CD4-positive, alpha-beta T cell (primary cell): ENCODE data around the gene HSPA1B. TPM values are rescaled to one million over a fixed set of nuclear protein-coding genes. Genes with fewer than 3 reads are reported as not detected.
A peak's percentile ranks its signal among the peaks of the same experiment; 100 is the strongest.

ENCODE experiments used
- ATAC-seq: fragments of 200-7000 bp; cut with Tn5 transposase; one replicate; pipeline ENCODE4 v1.10.0; 2022; ENCODE audit warnings: mild to moderate bottlenecking; ENCODE audit not compliant: poor library complexity
- CTCF ChIA-PET: fragments of 350-600 bp; sonication (Branson Sonifier 250); formaldehyde crosslinking; loops from one replicate; lab custom pipeline; 2021; ENCODE audit warnings: antibody characterized with exemption, inconsistent platforms; lab: Charles Lee
- POLR2A ChIA-PET: fragments of 350-600 bp; sonication (Branson Sonifier 250); formaldehyde crosslinking; loops from one replicate; lab custom pipeline; 2021; ENCODE audit warnings: antibody characterized with exemption, inconsistent platforms; lab: Charles Lee
- DNase-seq, 14 experiments: peaks; one replicate each; pipeline ENCODE4 v3.0.0-alpha.2; 2013 to 2020; ENCODE audit warnings: mixed read lengths in 2 of 14
- H3K27ac ChIP-seq, 2 donors: one replicate each; pipeline versions ENCODE4 v1.5.1 to v1.7.0; 2013; ENCODE audit warnings: low read length in 2 of 2, low read depth in 1 of 2, mild to moderate bottlenecking in 1 of 2
- H3K27me3 ChIP-seq, 2 experiments: 1 replicate in 1 of 2; 2 replicates in 1 of 2; pipeline versions ENCODE4 v1.6.1 to v1.7.0; 2013; ENCODE audit warnings: low read length in 2 of 2, control low read depth in 1 of 2, mild to moderate bottlenecking in 1 of 2, moderate library complexity in 1 of 2; ENCODE audit not compliant: insufficient read depth in 2 of 2, control insufficient read depth in 1 of 2
- H3K36me3 ChIP-seq: one replicate; pipeline ENCODE4 v1.6.1; 2013; ENCODE audit warnings: low read length, control low read depth; ENCODE audit not compliant: insufficient read depth
- H3K4me1 ChIP-seq: one replicate; pipeline ENCODE4 v1.6.1; 2013; ENCODE audit warnings: low read length, control low read depth; ENCODE audit not compliant: insufficient read depth
- H3K4me3 ChIP-seq: one replicate; pipeline ENCODE4 v1.5.1; 2013; ENCODE audit warnings: mild to moderate bottlenecking, low read length, moderate library complexity
- H3K9me3 ChIP-seq, 2 experiments: 1 replicate in 1 of 2; 2 replicates in 1 of 2; pipeline versions ENCODE4 v1.6.1 to v1.7.0; 2013; ENCODE audit warnings: low read length in 2 of 2, mild to moderate bottlenecking in 2 of 2, control low read depth in 1 of 2, moderate library complexity in 1 of 2; ENCODE audit not compliant: control insufficient read depth in 1 of 2, insufficient read depth in 1 of 2
- H3K27ac Mint-ChIP-seq: one replicate; pipeline ENCODE4 v1.8.0; 2020; ENCODE audit warnings: mixed read lengths
- H3K27me3 Mint-ChIP-seq: one replicate; pipeline ENCODE4 v1.8.0; 2021; ENCODE audit warnings: mixed read lengths
- H3K36me3 Mint-ChIP-seq: one replicate; pipeline ENCODE4 v1.8.0; 2021; ENCODE audit warnings: low read depth, mixed read lengths
- H3K4me1 Mint-ChIP-seq: one replicate; pipeline ENCODE4 v1.8.0; 2021; ENCODE audit warnings: low read depth, mixed read lengths
- H3K4me3 Mint-ChIP-seq: one replicate; pipeline ENCODE4 v1.8.0; 2020; ENCODE audit warnings: mild to moderate bottlenecking, mixed read lengths
- H3K9me3 Mint-ChIP-seq: one replicate; pipeline ENCODE4 v1.8.0; 2020; ENCODE audit warnings: mixed read lengths
- intact Hi-C, 2 experiments: fragments of 100-400 bp; cut with DNase I in 1 of 2; cut with micrococcal nuclease in 1 of 2; formaldehyde crosslinking; loops; one replicate each; pipeline versions ENCODE4 v1.15.1 to v1.9.0; 2023 to 2025; cut with DNase I, micrococcal nuclease
- total RNA-seq, 174 experiments: library from RNA in 2 of 174; stranded (reverse) in 2 of 174; gene quantifications; one replicate each; pipeline ENCODE4 v1.2.3 and lab custom pipeline; 2021 to 2026
- TF ChIP-seq, protein P1 (sequence below): fragments of 200-600 bp; IDR thresholded peaks from one replicate; pipeline ENCODE4 v1.8.0; 2022; ENCODE audit warnings: antibody characterized with exemption, mild to moderate bottlenecking

The HSPA1B gene
- total RNA-seq, 2 experiments from 2014 or later = 8.3 to 9.8 TPM

DNA sequence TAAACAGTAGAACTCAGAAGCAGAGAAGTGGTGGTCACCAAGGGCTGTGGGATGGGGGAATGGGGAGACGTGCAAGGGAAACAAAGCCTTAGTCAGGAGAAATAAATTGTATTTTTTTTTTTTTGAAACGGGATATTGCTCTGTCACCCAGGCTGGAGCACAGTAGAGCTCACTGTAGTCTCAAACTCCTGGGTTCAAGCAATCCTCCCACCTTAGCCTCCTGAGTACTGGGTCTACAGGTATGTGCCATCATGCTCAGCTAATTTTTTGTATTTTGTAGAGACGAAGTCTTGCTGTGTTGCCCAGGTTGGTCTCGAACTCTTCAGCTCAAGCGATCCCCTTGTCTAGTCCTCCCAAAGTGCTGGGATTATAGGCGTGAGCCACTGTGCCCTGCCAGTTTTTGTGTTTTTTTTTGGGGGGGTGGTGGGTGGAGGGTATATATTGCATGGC is 3.4 kb downstream of the HSPA1B start:
- ChIA-PET POLR2A (interaction anchor here (0.6 to 2.3 kb wide), 13 partner anchors 32 to 279 kb away, joined by 3 to 16 read pairs (median 6); partner anchors contain the start of genes ABHD16A, BAG6, DDAH2 and NEU1), CTCF (interaction anchor here (0.8 to 2.6 kb wide), 15 partner anchors 13 to 336 kb away, joined by 3 to 16 read pairs (median 5); partner anchors contain the start of genes ABHD16A, DDAH2, HSPA1A and HSPA1L)
- Mint-ChIP-seq H3K4me1 (peaks cover 41% of the 10 kb centered on the region), H3K4me3 (peak overlapping the region; percentile 91), H3K9me3 (no peaks in the 10 kb centered on the region), H3K27me3 (no peaks in the 10 kb centered on the region), H3K36me3 (peaks cover 26% of the 10 kb centered on the region), H3K27ac (peak overlapping the region; percentile 81)
- Histone ChIP-seq H3K4me1 (peaks cover 50% of the 10 kb centered on the region), H3K4me3 (peak overlapping the region; percentile 58), H3K27me3 (no peaks in the 10 kb centered on the region), H3K9me3 (no peaks in the 10 kb centered on the region), H3K27ac (peak overlapping the region; percentile 35 to 46), H3K36me3 (peaks cover 2% of the 10 kb centered on the region)
- TF ChIP-seq, protein P1, sequence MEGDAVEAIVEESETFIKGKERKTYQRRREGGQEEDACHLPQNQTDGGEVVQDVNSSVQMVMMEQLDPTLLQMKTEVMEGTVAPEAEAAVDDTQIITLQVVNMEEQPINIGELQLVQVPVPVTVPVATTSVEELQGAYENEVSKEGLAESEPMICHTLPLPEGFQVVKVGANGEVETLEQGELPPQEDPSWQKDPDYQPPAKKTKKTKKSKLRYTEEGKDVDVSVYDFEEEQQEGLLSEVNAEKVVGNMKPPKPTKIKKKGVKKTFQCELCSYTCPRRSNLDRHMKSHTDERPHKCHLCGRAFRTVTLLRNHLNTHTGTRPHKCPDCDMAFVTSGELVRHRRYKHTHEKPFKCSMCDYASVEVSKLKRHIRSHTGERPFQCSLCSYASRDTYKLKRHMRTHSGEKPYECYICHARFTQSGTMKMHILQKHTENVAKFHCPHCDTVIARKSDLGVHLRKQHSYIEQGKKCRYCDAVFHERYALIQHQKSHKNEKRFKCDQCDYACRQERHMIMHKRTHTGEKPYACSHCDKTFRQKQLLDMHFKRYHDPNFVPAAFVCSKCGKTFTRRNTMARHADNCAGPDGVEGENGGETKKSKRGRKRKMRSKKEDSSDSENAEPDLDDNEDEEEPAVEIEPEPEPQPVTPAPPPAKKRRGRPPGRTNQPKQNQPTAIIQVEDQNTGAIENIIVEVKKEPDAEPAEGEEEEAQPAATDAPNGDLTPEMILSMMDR = no peak
- intact Hi-C loops = loop anchor here (1.0 to 10.0 kb wide), 6 partner anchors 34 to 284 kb away; partner anchors contain the start of genes ATP6V1G2 (in 2 of the 2), DDAH2 (in 2 of the 2), NFKBIL1 (in 2 of the 2) and BAG6 (in 1 of the 2)
- ATAC-seq (no peak), DNase-seq (no peak)

DNA sequence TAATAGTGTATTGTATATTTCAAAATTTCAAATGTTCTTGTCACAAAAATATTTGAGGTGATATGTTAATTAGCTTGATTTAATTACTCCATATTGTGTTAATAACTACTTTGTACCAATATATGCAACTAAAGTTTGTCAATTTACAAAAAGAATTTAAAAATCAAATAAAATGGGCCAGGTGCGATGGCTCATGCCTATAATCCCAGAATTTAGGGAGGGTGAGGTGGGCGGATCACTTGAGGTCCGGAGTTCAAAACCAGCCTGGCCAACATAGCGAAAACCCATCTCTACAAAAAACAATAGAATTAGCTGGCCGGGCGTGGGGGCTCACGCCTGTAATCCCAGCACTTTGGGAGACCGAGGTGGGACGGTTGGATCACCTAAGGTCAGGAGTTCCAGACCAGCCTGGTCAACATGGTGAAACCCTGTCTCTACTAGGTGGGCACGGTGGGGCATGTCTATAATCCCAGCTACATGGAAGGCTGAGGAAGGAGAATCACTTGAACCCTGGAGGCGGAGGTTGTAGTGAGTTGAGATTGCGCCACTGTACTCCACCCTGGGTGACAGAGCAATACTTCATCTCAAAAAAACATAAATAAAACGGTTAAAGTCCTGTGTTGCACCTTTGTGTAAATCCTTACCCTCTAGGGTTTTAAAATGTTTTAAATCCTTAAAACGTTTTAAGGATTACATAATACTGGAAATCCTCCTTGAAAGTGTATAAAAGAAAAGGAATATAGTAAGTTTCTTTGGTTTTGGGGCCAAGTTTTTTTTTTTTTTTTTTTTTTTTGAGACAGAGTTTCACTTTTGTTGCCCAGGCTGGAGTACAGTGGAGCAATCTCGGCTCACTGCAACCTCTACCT is 4.0 kb downstream of the HSPA1B start:
- Histone ChIP-seq H3K4me3 (no peak overlapping the region), H3K4me1 (peaks cover 50% of the 10 kb centered on the region), H3K27me3 (no peaks in the 10 kb centered on the region), H3K27ac (no peak overlapping the region), H3K9me3 (no peaks in the 10 kb centered on the region), H3K36me3 (peaks cover 2% of the 10 kb centered on the region)
- intact Hi-C loops = loop anchor here (2.0 to 10.0 kb wide), 5 partner anchors 34 to 285 kb away; partner anchors contain the start of genes ATP6V1G2 (in 2 of the 2), NFKBIL1 (in 2 of the 2), BAG6 (in 1 of the 2) and LST1 (in 1 of the 2)
- ChIA-PET POLR2A (interaction anchor here (0.6 to 3.7 kb wide), 9 partner anchors 9 to 178 kb away, joined by 3 to 17 read pairs (median 4); partner anchors contain the start of genes BAG6, DDAH2, NEU1 and VARS1), CTCF (interaction anchor here (1.1 to 2.6 kb wide), 8 partner anchors 32 to 280 kb away, joined by 4 to 11 read pairs (median 6); partner anchors contain the start of genes NEU1 and VARS1)
- peak overlapping the region; percentile 91 for H3K4me3 Mint-ChIP-seq
- DNase-seq (no peak), ATAC-seq (no peak)
- TF ChIP-seq, protein P1 = no peak
- H3K27ac Mint-ChIP-seq = peak overlapping the region; percentile 81
- no peaks in the 10 kb centered on the region for H3K27me3 Mint-ChIP-seq
- peaks cover 46% of the 10 kb centered on the region for H3K4me1 Mint-ChIP-seq
- H3K36me3 Mint-ChIP-seq = peaks cover 32% of the 10 kb centered on the region
- no peaks in the 10 kb centered on the region for H3K9me3 Mint-ChIP-seq
